Endometrial microvascular endothelial cells (primary cell): ENCODE measurements around the gene ANAPC15. TPM values are rescaled to one million over a fixed set of nuclear protein-coding genes. Genes with fewer than 3 reads are reported as not detected.

Experiments
- in situ Hi-C: cut with HindIII; loops from 2 replicates; pipeline ENCODE4 v1.10.0; 2017; ENCODE audit warnings: low sequenced_read_pairs, low pct_unique_long_range_greater_than_20kb; ENCODE audit errors: inconsistent ontology term
- total RNA-seq: library from RNA; depleted of rRNA; stranded (reverse); fragments of >200 nt; gene quantifications from one replicate; pipeline ENCODE4 v1.2.3, GENCODE V29; 2015; ENCODE audit errors: inconsistent ontology term

The ANAPC15 gene
- total RNA-seq, 1 donor from 2014 or later = 48.1 TPM

- in situ Hi-C loops = no loop called here
These were observed 16.9 kb upstream of the ANAPC15 start for GRCh38 chr11:72129381-72129780.

GRCh38 chr11:72127923-72128322 lies 15.4 kb upstream of the ANAPC15 start:
- in situ Hi-C loops = no loop called here

- in situ Hi-C loops = no loop called here
These were observed 13.5 kb upstream of the ANAPC15 start for GRCh38 chr11:72125956-72126355.

GRCh38 chr11:72124046-72124445 lies 11.6 kb upstream of the ANAPC15 start:
- in situ Hi-C loops = no loop called here

GRCh38 chr11:72123117-72123653 lies 10.7 kb upstream of the ANAPC15 start:
- in situ Hi-C loops = no loop called here

GRCh38 chr11:72122607-72123006 lies 10.1 kb upstream of the ANAPC15 start:
- in situ Hi-C loops = no loop called here

- in situ Hi-C loops = no loop called here
These were observed 8.4 kb upstream of the ANAPC15 start for GRCh38 chr11:72120930-72121329.

GRCh38 chr11:72119198-72119597 lies 6.7 kb upstream of the ANAPC15 start:
- in situ Hi-C loops = no loop called here

GRCh38 chr11:72116019-72116755 lies 3.7 kb upstream of the ANAPC15 start:
- in situ Hi-C loops = no loop called here

- in situ Hi-C loops = no loop called here
These were observed 2.1 kb upstream of the ANAPC15 start for GRCh38 chr11:72114570-72114969.

GRCh38 chr11:72112978-72113808 lies 698 bp upstream of the ANAPC15 start:
- in situ Hi-C loops = no loop called here

GRCh38 chr11:72111300-72112142 lies 974 bp downstream of the ANAPC15 start:
- in situ Hi-C loops = no loop called here

GRCh38 chr11:72105888-72106287 lies 6.6 kb downstream of the ANAPC15 start, which contains the start of gene TOMT:
TSS of gene TOMT (plus strand) at chr11:72105924. CDS start at chr11:72105952, 28 bp downstream.
- in situ Hi-C loops = no loop called here

GRCh38 chr11:72103754-72104167 lies 8.7 kb downstream of the ANAPC15 start:
- in situ Hi-C loops = no loop called here

GRCh38 chr11:72102946-72103753 lies 9.3 kb downstream of the ANAPC15 start, which contains the start of gene LAMTOR1:
TSS of gene LAMTOR1 (minus strand) at chr11:72103297. CDS start at chr11:72103224, 73 bp downstream.
- in situ Hi-C loops = no loop called here

GRCh38 chr11:72102631-72102945 lies 9.9 kb downstream of the ANAPC15 start:
- in situ Hi-C loops = no loop called here

- in situ Hi-C loops = no loop called here
These were observed 10.3 kb downstream of the ANAPC15 start for GRCh38 chr11:72102162-72102561.

GRCh38 chr11:72100462-72100861 lies 12.0 kb downstream of the ANAPC15 start:
- in situ Hi-C loops = no loop called here
